Stimulated activated CD8-positive, alpha-beta memory T cell treated with anti-CD3 and anti-CD28 coated beads, Interleukin-15, amount 100 ng/mL, for 1 hour (primary cell): ENCODE data around the gene ZDBF2.
"Not testable (repeated sequence)": the region's sequence is repeated elsewhere in the genome, so short reads cannot be mapped to it uniquely, and the experiment has no call there.

Source experiments
- DNase-seq: peaks from one replicate; pipeline ENCODE4 v3.0.0-alpha.2; 2020; ENCODE audit warnings: low read depth

ZDBF2 gene

DNA sequence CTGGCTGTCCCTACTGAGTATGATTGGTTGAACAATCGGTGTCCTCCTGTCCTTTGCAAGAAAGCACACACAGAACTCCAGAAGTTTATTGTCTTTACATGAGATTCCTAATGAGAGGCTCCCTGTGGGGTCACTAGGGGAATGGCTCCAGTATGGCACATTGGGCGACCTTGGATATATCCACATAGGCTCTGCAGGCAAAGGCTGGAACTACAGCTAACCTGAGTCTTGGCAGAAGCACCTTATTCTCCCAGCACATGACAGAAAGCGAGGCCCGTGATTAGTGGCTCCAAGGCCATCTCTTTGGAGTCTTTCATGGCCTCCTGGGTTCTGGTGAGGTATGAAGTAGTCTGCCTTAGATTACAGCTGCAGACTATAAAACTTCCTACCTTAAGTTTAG, 49.0 kb downstream of the ZDBF2 start:
- DNase-seq: no peak

DNA sequence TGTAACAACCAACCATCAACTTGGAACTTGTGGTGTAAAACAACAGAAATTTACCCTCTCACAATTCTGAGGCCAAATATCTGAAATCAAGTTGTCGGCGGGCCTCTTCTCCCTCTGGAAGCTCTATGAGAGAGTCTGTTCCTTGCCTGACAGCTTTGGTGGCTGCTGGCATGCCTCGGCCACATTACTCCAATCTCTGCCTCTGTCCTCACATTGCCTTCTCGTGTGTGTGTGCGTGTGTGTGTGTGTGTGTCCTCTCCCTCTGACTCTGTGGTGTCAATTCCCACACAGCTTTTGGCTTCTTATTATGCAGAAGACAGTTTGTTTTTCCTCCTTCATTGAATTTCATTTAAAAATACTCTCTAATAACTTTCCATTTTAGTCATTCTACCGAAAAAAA, 50.4 kb downstream of the ZDBF2 start:
- DNase-seq: no peak

DNA sequence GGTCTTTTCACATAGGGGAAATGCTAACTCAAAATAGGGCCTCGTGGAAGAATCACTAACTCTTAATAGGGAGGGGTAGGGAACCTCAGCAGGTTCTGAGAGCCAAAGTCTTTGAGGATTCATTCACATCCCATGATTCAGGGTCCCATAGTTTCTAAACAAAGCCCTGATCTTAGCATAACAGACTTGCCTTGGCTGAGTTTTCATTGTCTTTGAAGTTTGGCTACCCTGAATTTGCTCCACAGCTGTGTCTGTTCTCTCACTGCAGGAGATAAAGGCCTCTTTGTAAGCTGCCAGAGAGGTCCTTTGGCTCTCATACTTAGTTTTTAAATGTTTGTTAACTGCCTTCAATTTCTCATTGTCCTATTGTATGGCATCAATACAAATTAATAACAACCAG, 54.5 kb downstream of the ZDBF2 start:
- no peak for DNase-seq

GRCh38 chr2:206336861-206337260, 62.4 kb downstream of the ZDBF2 start:
- DNase-seq: no peak

DNA sequence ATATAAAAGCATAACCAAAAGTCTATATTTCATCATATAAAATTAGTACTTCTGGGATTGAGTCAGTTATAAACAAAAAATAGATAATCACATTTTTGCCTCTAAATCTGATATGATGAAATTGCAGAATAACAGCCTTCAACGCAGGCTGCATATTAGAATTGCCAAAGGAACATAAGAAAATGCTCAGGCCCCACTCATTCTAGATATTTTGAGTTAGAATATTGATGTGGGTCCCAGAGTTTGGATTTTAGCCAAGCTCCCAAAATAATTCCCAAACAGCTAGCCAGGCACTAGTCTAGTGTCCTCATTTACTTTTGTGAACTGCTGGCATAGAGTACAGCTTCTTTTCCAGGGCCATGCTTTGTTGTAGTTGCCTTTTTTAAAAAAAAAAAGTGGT, 63.5 kb downstream of the ZDBF2 start:
- DNase-seq: no peak

DNA sequence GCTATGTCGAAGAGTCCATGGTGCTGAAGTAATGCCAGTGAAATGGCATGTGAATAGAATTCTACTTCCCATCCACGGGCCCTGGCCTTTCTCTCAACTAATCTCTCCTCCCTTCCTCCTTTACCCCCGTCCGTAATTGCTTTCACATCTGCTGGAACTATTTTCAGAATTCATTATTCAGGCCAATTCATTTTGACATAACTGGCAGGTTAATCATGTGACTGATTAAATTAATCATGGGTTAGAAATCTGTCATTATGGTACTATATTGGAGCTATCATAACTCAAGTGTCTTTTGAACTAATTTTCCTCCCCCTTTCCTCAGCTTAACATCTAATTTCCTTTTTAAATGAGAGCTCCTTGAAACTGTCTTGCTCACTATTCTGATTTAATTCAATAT, 66.9 kb downstream of the ZDBF2 start:
- DNase-seq: no peak

DNA sequence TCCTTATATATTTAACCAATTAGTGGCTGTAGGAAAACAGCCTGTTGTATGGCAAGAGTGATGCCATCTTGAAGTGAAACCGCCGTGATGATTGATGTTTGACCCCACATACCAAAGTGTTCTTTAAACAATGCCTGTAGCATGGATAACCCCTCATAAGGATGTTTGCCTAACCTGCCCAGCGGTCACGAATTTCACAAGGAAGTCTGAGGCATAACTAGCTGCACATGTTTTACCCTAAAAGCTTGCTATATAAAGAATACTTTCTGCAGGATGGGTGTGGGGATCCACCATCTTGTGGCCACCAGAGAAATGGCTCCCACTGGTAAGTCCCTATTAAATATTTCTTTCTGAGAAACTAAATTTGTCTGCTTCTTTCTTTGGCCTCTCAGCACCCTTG, 68.7 kb downstream of the ZDBF2 start:
- DNase-seq: no peak

DNA sequence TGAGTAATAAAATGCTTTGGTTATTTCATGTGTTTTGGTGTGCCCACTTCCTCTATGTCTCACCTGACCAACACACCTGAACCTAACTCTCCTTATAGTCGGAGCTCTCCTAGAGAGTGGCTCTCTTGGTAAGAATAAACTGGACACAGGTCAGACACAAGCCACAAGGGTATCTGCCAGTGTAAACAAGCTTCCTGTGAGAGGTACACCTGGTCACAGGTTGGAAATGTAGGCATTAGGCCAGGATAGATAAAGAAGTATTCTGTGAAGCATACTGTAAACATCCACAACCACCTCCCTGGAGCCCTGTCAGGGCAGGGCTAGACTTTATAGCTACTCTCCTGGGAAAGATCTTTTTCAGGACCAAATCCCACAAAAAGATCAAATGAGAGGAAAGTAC, 69.4 kb downstream of the ZDBF2 start:
- DNase-seq: no peak

- no peak for DNase-seq
Observed at GRCh38 chr2:206345606-206346005, 71.1 kb downstream of the ZDBF2 start.

DNA sequence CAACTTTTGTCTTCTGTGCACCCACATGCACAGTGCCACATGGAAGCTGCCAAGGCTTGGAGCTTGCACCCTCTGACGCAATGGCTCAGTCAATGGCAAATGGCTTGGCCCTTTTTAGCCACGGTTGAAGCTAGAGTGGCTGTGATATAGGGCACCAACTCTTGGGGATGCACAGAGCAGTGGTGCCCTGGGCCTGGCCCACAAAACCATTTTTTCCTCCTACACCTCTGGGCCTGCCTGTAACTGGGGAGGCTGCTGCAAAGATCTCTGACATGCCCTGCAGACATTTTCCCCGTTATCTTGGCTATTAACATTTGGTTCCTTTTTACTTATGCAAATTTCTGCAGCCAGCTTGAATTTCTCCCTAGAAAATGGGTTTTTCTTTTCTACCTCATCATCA, 74.9 kb downstream of the ZDBF2 start:
- no peak for DNase-seq

GRCh38 chr2:206352571-206352970, 78.1 kb downstream of the ZDBF2 start:
- DNase-seq: no peak

- DNase-seq: no peak
Observed at GRCh38 chr2:206353685-206354084, 79.2 kb downstream of the ZDBF2 start.

DNA sequence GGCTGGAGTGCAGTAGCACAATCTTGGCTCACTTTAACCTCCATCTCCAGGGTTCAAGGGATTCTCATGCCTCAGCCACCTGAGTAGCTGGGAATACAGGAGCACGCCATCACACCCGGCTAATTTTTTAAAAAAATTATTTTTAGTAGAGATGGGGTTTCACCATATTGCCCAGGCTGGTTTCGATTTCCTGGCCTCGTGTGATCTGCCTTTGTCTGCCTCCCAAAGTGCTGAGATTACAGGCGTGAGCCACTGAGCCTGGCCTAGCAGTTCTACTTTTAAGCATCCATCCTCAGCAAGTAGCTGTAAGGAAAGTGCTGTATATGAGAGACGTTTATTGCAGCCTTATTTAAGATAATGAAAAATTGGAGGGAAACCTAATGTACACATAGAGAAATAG, 79.7 kb downstream of the ZDBF2 start:
- DNase-seq: no peak

GRCh38 chr2:206356840-206357239, 82.4 kb downstream of the ZDBF2 start:
- not testable (repeated sequence) for DNase-seq

DNA sequence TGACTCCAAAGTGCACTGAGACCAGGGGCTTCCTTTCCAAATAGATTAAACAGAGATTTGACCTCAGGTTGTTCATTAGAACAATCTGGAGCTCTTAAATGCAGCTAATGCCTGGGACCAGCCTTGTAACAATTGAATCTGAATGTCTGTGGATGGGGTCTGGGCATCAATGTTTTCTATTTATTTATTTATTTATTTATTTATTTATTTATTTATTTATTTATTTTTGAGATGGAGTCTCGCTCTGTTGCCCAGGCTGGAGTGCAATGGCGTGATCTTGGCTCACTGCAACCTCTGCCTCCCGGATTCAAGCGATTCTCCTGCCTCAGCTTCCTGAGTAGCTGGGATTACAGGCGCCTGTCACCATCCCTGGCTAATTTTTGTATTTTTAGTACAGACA, 86.4 kb downstream of the ZDBF2 start:
- not testable (repeated sequence) for DNase-seq

- no peak for DNase-seq
Observed at GRCh38 chr2:206361407-206362045, 87.1 kb downstream of the ZDBF2 start.
